Measurements from ENCODE around the gene REPS2.
"Not testable (repeated sequence)": the region's sequence is repeated elsewhere in the genome, so short reads cannot be mapped to it uniquely, and the experiment has no call there.

The REPS2 gene

GRCh38 chrX:16968753-16969152 is 22.3 kb downstream of the REPS2 start:
- not testable (repeated sequence) for H3K36me3 ChIP-seq (replicated peaks in 1 of 2; ENCODE audit: control insufficient read depth in 2 of 2, insufficient read depth in 2 of 2, low read length in 2 of 2); H3K4me3 ChIP-seq (ENCODE audit: low read length in 2 of 2); H3K27me3 ChIP-seq (ENCODE audit: control insufficient read depth in 3 of 3, insufficient read depth in 3 of 3, low read depth in 1 of 3, low read length in 3 of 3); H3K18ac ChIP-seq (ENCODE audit: low read length); H4K91ac ChIP-seq (ENCODE audit: low read depth, low read length, poor library complexity); H2BK5ac ChIP-seq (ENCODE audit: low read length); H2BK120ac ChIP-seq (ENCODE audit: low read depth, low read length); H3K4me1 ChIP-seq (ENCODE audit: control insufficient read depth in 2 of 2, insufficient read depth in 1 of 2, low read depth in 1 of 2, low read length in 2 of 2); H2BK15ac ChIP-seq (ENCODE audit: low read length); H3K23ac ChIP-seq (ENCODE audit: low read depth, low read length, poor library complexity); H4K8ac ChIP-seq (ENCODE audit: low read depth, low read length); H3K9ac ChIP-seq (ENCODE audit: low read depth, low read length, poor library complexity); H3K79me1 ChIP-seq (ENCODE audit: low read depth, low read length); H3K4me2 ChIP-seq (ENCODE audit: insufficient read depth, low read length, poor library complexity, severe bottlenecking); H2AK5ac ChIP-seq (ENCODE audit: low read depth, low read length); H3K14ac ChIP-seq (ENCODE audit: low read length); H2AFZ ChIP-seq (ENCODE audit: low read length); H3K4ac ChIP-seq (ENCODE audit: low read length); DNase-seq (ENCODE audit: low spot score); H2BK12ac ChIP-seq (ENCODE audit: low read length); H3K27ac ChIP-seq (replicated peaks; ENCODE audit: low read length); H3K9me3 ChIP-seq (replicated peaks in 1 of 2; ENCODE audit: control insufficient read depth in 2 of 2, insufficient read depth in 1 of 2, low read depth in 1 of 2, low read length in 2 of 2)
- WGBS, 2 donors (ENCODE audit: extremely low coverage in 2 of 2, insufficient read length in 2 of 2, insufficient replicate concordance in 1 of 2) = no CpG with 5 or more reads among the region's 29 CpGs

DNA sequence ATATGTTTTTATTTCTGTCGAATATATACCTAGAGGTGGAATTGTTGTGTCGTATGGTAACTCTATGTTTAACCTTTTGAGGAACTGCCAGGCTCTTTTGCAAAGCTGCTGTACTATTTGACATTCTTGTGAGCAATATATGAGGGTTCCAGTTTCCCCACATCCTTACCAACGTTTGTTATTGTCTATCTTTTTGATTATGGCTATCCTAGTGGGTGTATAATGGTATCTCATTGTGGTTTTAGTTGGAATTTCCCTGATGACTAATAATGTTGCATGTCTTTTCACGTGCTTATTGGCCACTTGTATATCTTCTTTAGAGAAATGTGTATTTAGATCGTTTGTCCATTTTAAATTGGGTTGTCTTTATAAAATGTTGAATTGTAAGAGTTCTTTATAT is 24.5 kb downstream of the REPS2 start:
- Histone ChIP-seq H3K27ac (replicated peaks; ENCODE audit: low read length) (no peak overlapping the region), H3K27me3 (ENCODE audit: control insufficient read depth in 3 of 3, insufficient read depth in 3 of 3, low read depth in 1 of 3, low read length in 3 of 3) (peaks cover 0 to 9% (median 0%) of the 10 kb centered on the region in 3 experiments), H3K23ac (ENCODE audit: low read depth, low read length, poor library complexity) (no peak overlapping the region), H3K18ac (ENCODE audit: low read length) (no peak overlapping the region), H3K4me2 (ENCODE audit: insufficient read depth, low read length, poor library complexity, severe bottlenecking) (no peak overlapping the region), H2BK15ac (ENCODE audit: low read length) (no peak overlapping the region), H3K79me1 (ENCODE audit: low read depth, low read length) (no peaks in the 10 kb centered on the region), H2AFZ (ENCODE audit: low read length) (no peak overlapping the region), H4K91ac (ENCODE audit: low read depth, low read length, poor library complexity) (no peak overlapping the region), H3K36me3 (replicated peaks in 1 of 2; ENCODE audit: control insufficient read depth in 2 of 2, insufficient read depth in 2 of 2, low read length in 2 of 2) (no peaks in the 10 kb centered on the region), H2BK5ac (ENCODE audit: low read length) (no peak overlapping the region), H2BK12ac (ENCODE audit: low read length) (no peak overlapping the region), H3K9ac (ENCODE audit: low read depth, low read length, poor library complexity) (no peak overlapping the region), H2BK120ac (ENCODE audit: low read depth, low read length) (no peak overlapping the region), H3K14ac (ENCODE audit: low read length) (no peak overlapping the region), H4K8ac (ENCODE audit: low read depth, low read length) (no peak overlapping the region), H3K9me3 (replicated peaks in 1 of 2; ENCODE audit: control insufficient read depth in 2 of 2, insufficient read depth in 1 of 2, low read depth in 1 of 2, low read length in 2 of 2) (no peaks in the 10 kb centered on the region), H3K4me1 (ENCODE audit: control insufficient read depth in 2 of 2, insufficient read depth in 1 of 2, low read depth in 1 of 2, low read length in 2 of 2) (no peaks in the 10 kb centered on the region), H3K4ac (ENCODE audit: low read length) (no peak overlapping the region), H2AK5ac (ENCODE audit: low read depth, low read length) (no peak overlapping the region), H3K4me3 (ENCODE audit: low read length in 2 of 2) (no peak overlapping the region)
- no peak for DNase-seq (ENCODE audit: low spot score)
- WGBS, 2 donors (ENCODE audit: extremely low coverage in 2 of 2, insufficient read length in 2 of 2, insufficient replicate concordance in 1 of 2) = no CpG with 5 or more reads among the region's 5 CpGs

- Histone ChIP-seq H3K9ac (ENCODE audit: low read depth, low read length, poor library complexity) (no peak overlapping the region), H3K27ac (replicated peaks; ENCODE audit: low read length) (no peak overlapping the region), H2AK5ac (ENCODE audit: low read depth, low read length) (no peak overlapping the region), H3K18ac (ENCODE audit: low read length) (no peak overlapping the region), H2AFZ (ENCODE audit: low read length) (no peak overlapping the region), H3K14ac (ENCODE audit: low read length) (no peak overlapping the region), H4K91ac (ENCODE audit: low read depth, low read length, poor library complexity) (no peak overlapping the region), H2BK12ac (ENCODE audit: low read length) (no peak overlapping the region), H3K4ac (ENCODE audit: low read length) (no peak overlapping the region), H3K23ac (ENCODE audit: low read depth, low read length, poor library complexity) (no peak overlapping the region), H3K9me3 (replicated peaks in 1 of 2; ENCODE audit: control insufficient read depth in 2 of 2, insufficient read depth in 1 of 2, low read depth in 1 of 2, low read length in 2 of 2) (no peaks in the 10 kb centered on the region), H3K27me3 (ENCODE audit: control insufficient read depth in 3 of 3, insufficient read depth in 3 of 3, low read depth in 1 of 3, low read length in 3 of 3) (peaks cover 0 to 9% (median 0%) of the 10 kb centered on the region in 3 experiments), H2BK5ac (ENCODE audit: low read length) (no peak overlapping the region), H2BK15ac (ENCODE audit: low read length) (no peak overlapping the region), H3K36me3 (replicated peaks in 1 of 2; ENCODE audit: control insufficient read depth in 2 of 2, insufficient read depth in 2 of 2, low read length in 2 of 2) (no peaks in the 10 kb centered on the region), H3K4me3 (ENCODE audit: low read length in 2 of 2) (no peak overlapping the region), H3K79me1 (ENCODE audit: low read depth, low read length) (no peaks in the 10 kb centered on the region), H4K8ac (ENCODE audit: low read depth, low read length) (no peak overlapping the region), H3K4me1 (ENCODE audit: control insufficient read depth in 2 of 2, insufficient read depth in 1 of 2, low read depth in 1 of 2, low read length in 2 of 2) (no peaks in the 10 kb centered on the region), H3K4me2 (ENCODE audit: insufficient read depth, low read length, poor library complexity, severe bottlenecking) (no peak overlapping the region), H2BK120ac (ENCODE audit: low read depth, low read length) (no peak overlapping the region)
- no peak for DNase-seq (ENCODE audit: low spot score)
- no CpG with 5 or more reads among the region's 2 CpGs for WGBS, 2 donors (ENCODE audit: extremely low coverage in 2 of 2, insufficient read length in 2 of 2, insufficient replicate concordance in 1 of 2)
Measured at GRCh38 chrX:16971694-16972093, 25.2 kb downstream of the REPS2 start.

GRCh38 chrX:16975233-16975632 is 28.8 kb downstream of the REPS2 start:
- H3K9me3 ChIP-seq (replicated peaks in 1 of 2; ENCODE audit: control insufficient read depth in 2 of 2, insufficient read depth in 1 of 2, low read depth in 1 of 2, low read length in 2 of 2) = no peaks in the 10 kb centered on the region
- H2BK15ac ChIP-seq (ENCODE audit: low read length) = no peak overlapping the region
- no peaks in the 10 kb centered on the region for H3K79me1 ChIP-seq (ENCODE audit: low read depth, low read length)
- no CpG with 5 or more reads among the region's 5 CpGs for WGBS, 2 donors (ENCODE audit: extremely low coverage in 2 of 2, insufficient read length in 2 of 2, insufficient replicate concordance in 1 of 2)
- no peaks in the 10 kb centered on the region for H3K4me1 ChIP-seq (ENCODE audit: control insufficient read depth in 2 of 2, insufficient read depth in 1 of 2, low read depth in 1 of 2, low read length in 2 of 2)
- H2BK120ac ChIP-seq (ENCODE audit: low read depth, low read length) = no peak overlapping the region
- no peak overlapping the region for H3K4me3 ChIP-seq (ENCODE audit: low read length in 2 of 2)
- H3K9ac ChIP-seq (ENCODE audit: low read depth, low read length, poor library complexity) = no peak overlapping the region
- H3K14ac ChIP-seq (ENCODE audit: low read length) = no peak overlapping the region
- H3K18ac ChIP-seq (ENCODE audit: low read length) = no peak overlapping the region
- H2BK5ac ChIP-seq (ENCODE audit: low read length) = no peak overlapping the region
- H2BK12ac ChIP-seq (ENCODE audit: low read length) = no peak overlapping the region
- H4K8ac ChIP-seq (ENCODE audit: low read depth, low read length) = no peak overlapping the region
- no peak for DNase-seq (ENCODE audit: low spot score)
- H4K91ac ChIP-seq (ENCODE audit: low read depth, low read length, poor library complexity) = no peak overlapping the region
- H3K4me2 ChIP-seq (ENCODE audit: insufficient read depth, low read length, poor library complexity, severe bottlenecking) = no peak overlapping the region
- no peak overlapping the region for H3K4ac ChIP-seq (ENCODE audit: low read length)
- H3K36me3 ChIP-seq (replicated peaks in 1 of 2; ENCODE audit: control insufficient read depth in 2 of 2, insufficient read depth in 2 of 2, low read length in 2 of 2) = no peaks in the 10 kb centered on the region
- H2AK5ac ChIP-seq (ENCODE audit: low read depth, low read length) = no peak overlapping the region
- H3K27me3 ChIP-seq (ENCODE audit: control insufficient read depth in 3 of 3, insufficient read depth in 3 of 3, low read depth in 1 of 3, low read length in 3 of 3) = peaks cover 0 to 18% (median 0%) of the 10 kb centered on the region in 3 experiments
- no peak overlapping the region for H3K23ac ChIP-seq (ENCODE audit: low read depth, low read length, poor library complexity)
- H3K27ac ChIP-seq (replicated peaks; ENCODE audit: low read length) = no peak overlapping the region
- no peak overlapping the region for H2AFZ ChIP-seq (ENCODE audit: low read length)
